Panc1 (cell line): ENCODE data around the gene GCK. TPM values are rescaled to one million over a fixed set of nuclear protein-coding genes. Genes with fewer than 3 reads are reported as not detected.

Source experiments
- ATAC-seq: fragments of 200-7000 bp; cut with Tn5 transposase; 2 replicates; pipeline ENCODE4 v1.9.1; 2020; ENCODE audit warnings: mild to moderate bottlenecking, moderate library complexity
- BruUV-seq: library from RNA; stranded (reverse); fragments of 400-500 nt; replicated peaks from 2 replicates; lab custom pipeline; 2021; lab: Mats Ljungman, UMichigan
- CTCF ChIA-PET: fragments of 300-600 bp; sonication (Branson Sonifier 250); formaldehyde crosslinking; loops from one replicate; lab custom pipeline; 2022; ENCODE audit warnings: antibody characterized with exemption; lab: Charles Lee
- POLR2A ChIA-PET: fragments of 300-600 bp; sonication (Branson Sonifier 250); formaldehyde crosslinking; loops from one replicate; lab custom pipeline; 2022; ENCODE audit warnings: antibody characterized with exemption; lab: Charles Lee
- DNase-seq: peaks from one replicate; pipeline ENCODE4 v3.0.0-alpha.2; 2010; ENCODE audit warnings: low read depth, low spot score
- H3K27ac ChIP-seq: 2 replicates; pipeline ENCODE4 v1.5.1; 2011; ENCODE audit warnings: mild to moderate bottlenecking, low read length, inconsistent platforms
- H3K27me3 ChIP-seq: fragments of 200-500 bp; sonication (Bioruptor generic); 2 replicates; pipeline ENCODE4 v1.6.0; 2014; ENCODE audit warnings: low read length, inconsistent platforms; ENCODE audit not compliant: control insufficient read depth, insufficient read depth
- H3K36me3 ChIP-seq: fragments of 200-500 bp; sonication (Bioruptor generic); 2 replicates; pipeline ENCODE4 v1.5.1; 2014; ENCODE audit warnings: inconsistent platforms, mild to moderate bottlenecking, low read length, moderate library complexity; ENCODE audit not compliant: control insufficient read depth, insufficient read depth
- H3K4me1 ChIP-seq: 2 replicates; pipeline ENCODE4 v1.5.1; 2011; ENCODE audit warnings: inconsistent platforms, mild to moderate bottlenecking, low read length, moderate library complexity; ENCODE audit not compliant: control insufficient read depth, insufficient read depth
- H3K4me3 ChIP-seq, 2 experiments: 2 replicates each; pipeline ENCODE4 v1.5.1; 2011 to 2012; ENCODE audit warnings: low read depth in 2 of 2, low read length in 2 of 2, mild to moderate bottlenecking in 2 of 2, inconsistent platforms in 1 of 2, moderate library complexity in 1 of 2
- H3K9me3 ChIP-seq: fragments of 200-500 bp; sonication (Bioruptor generic); 2 replicates; pipeline ENCODE4 v1.5.1; 2014; ENCODE audit warnings: low read depth, mild to moderate bottlenecking, inconsistent platforms, low read length, moderate library complexity; ENCODE audit not compliant: control insufficient read depth, insufficient read depth
- CTCF ChIP-seq: fragments of 450-650 bp; IDR thresholded peaks from 2 replicates; pipeline ENCODE4 v1.5.1; 2017; ENCODE audit warnings: mild to moderate bottlenecking
- POLR2AphosphoS5 ChIP-seq: IDR thresholded peaks from 2 replicates; pipeline ENCODE4 v1.6.1; 2012; ENCODE audit warnings: mild to moderate bottlenecking, low read depth, low read length, moderate library complexity
- REST ChIP-seq, 2 experiments: IDR thresholded peaks; 2 replicates each; pipeline ENCODE4 v1.6.1; 2011 to 2012; ENCODE audit warnings: low read depth in 2 of 2, control low read depth in 1 of 2, low read length in 1 of 2, mild to moderate bottlenecking in 1 of 2, moderate library complexity in 1 of 2; ENCODE audit not compliant: insufficient read depth in 1 of 2
- SIN3A ChIP-seq: IDR thresholded peaks from 2 replicates; pipeline ENCODE4 v1.6.1; 2012; ENCODE audit warnings: low read depth, mild to moderate bottlenecking, low read length, moderate library complexity, borderline replicate concordance; ENCODE audit not compliant: insufficient read depth
- TCF7L2 ChIP-seq: IDR thresholded peaks from 2 replicates; pipeline ENCODE4 v1.6.1; 2011; ENCODE audit warnings: mild to moderate bottlenecking, low read depth, low read length, inconsistent platforms
- in situ Hi-C: cut with HindIII; loops from 2 replicates; pipeline ENCODE4 v1.10.0; 2016; ENCODE audit warnings: low sequenced_read_pairs, low pct_unique_long_range_greater_than_20kb
- intact Hi-C: fragments of 100-400 bp; cut with micrococcal nuclease; formaldehyde crosslinking; loops from one replicate; pipeline ENCODE4 v1.10.0; 2022; ENCODE audit not compliant: unreplicated experiment
- total RNA-seq: library from RNA; stranded (reverse); gene quantifications from one replicate; pipeline ENCODE4 v1.2.1, GENCODE V29; 2021; ENCODE audit not compliant: unreplicated experiment

The GCK gene
- total RNA-seq, 1 experiment from 2014 or later = 0.36 TPM

- no peak overlapping the region for H3K27ac ChIP-seq
- TF ChIP-seq CTCF (no peak), REST (IDR thresholded peaks at IDR 0.05; ENCODE audit: insufficient read depth in 1 of 2, low read depth in 2 of 2, low read length in 1 of 2) (no peak), SIN3A (no peak), TCF7L2 (no peak)
- POLR2A ChIA-PET = interaction anchor here (0.6 kb wide), 1 partner anchor 17 kb away, joined by 3 read pairs; the partner anchor contains the start of gene MYL7
- no peaks in the 10 kb centered on the region for H3K36me3 ChIP-seq
- CTCF ChIA-PET = no interaction called here
- in situ Hi-C loops = no loop called here
- no peaks in the 10 kb centered on the region for H3K27me3 ChIP-seq
- no peak overlapping the region for H3K4me3 ChIP-seq
- no peaks in the 10 kb centered on the region for H3K9me3 ChIP-seq
- 0 out of 2 replicates have a peak, but pooled peaks cover 4% of the 10 kb centered on the region for H3K4me1 ChIP-seq
- ATAC-seq = no peak
- no TSS peak for BruUV-seq
- intact Hi-C loops = no loop called here
- no peak for DNase-seq
These were observed 31.0 kb downstream of the GCK start for GRCh38 chr7:44158096-44158872.

GRCh38 chr7:44157116-44158080 is 31.8 kb downstream of the GCK start:
- intact Hi-C loops = no loop called here
- peak; percentile 24; the same call in 1 of the 2 replicates for ATAC-seq
- no TSS peak for BruUV-seq
- TF ChIP-seq TCF7L2 (no peak), POLR2AphosphoS5 (no peak), SIN3A (no peak), REST (IDR thresholded peaks at IDR 0.05; ENCODE audit: insufficient read depth in 1 of 2, low read depth in 2 of 2, low read length in 1 of 2) (no peak), CTCF (no peak)
- Histone ChIP-seq H3K4me3 (no peak overlapping the region), H3K4me1 (0 out of 2 replicates have a peak, but pooled peaks cover 4% of the 10 kb centered on the region), H3K36me3 (no peaks in the 10 kb centered on the region), H3K9me3 (no peaks in the 10 kb centered on the region), H3K27me3 (no peaks in the 10 kb centered on the region), H3K27ac (no peak overlapping the region)
- ChIA-PET CTCF (no interaction called here), POLR2A (interaction anchor here (0.6 kb wide), 1 partner anchor 421 kb away, joined by 7 read pairs; no protein-coding TSS in a partner anchor)
- DNase-seq = no peak
- in situ Hi-C loops = no loop called here
